Measurements from ENCODE around the gene ABCB8.

DNA sequence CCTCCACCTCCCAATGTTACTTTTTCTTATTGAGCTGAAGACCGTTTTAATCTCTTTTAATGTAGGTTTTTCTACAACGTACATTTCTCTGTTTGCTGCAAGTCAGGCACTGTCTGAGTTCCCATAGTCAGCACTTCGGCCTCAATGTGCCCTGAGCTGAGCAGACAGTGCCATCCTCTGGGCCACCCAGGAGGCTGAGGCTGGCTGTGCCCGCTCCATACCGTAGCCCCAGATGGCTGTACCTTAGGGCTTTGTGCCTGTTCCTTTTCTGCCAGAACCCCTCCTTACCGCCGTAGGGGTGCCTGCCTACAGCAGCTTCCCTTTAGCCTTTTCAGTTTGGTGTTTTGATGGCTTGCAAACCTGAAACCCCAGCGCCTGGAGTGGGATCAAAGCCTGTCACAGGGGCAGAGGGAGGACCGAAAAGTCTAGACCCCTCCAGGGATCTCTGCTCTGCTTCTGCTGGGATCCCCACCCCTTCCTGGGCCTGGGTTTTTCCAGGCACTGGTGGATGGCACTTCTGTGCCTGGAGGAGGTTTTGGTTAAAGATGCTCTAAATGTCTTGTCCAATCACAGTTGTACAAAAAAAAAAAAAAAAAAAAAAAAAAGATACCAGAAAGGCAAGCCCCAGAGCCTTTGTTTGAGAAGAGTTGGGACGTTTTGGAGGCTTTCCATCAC lies 67.0 kb downstream of the ABCB8 start:
- TF ChIP-seq POLR2A (IDR thresholded peaks at IDR 0.05; ENCODE audit: low read length) (no peak), GATA1 (IDR thresholded peaks at IDR 0.05; ENCODE audit: low read depth, low read length) (no peak)
